GM23338 (cell line): Measurements from ENCODE around the gene ANKRD63. TPM values are rescaled to one million over a fixed set of nuclear protein-coding genes. Genes with fewer than 3 reads are reported as not detected.

Experiments used
- ATAC-seq: fragments of 200-7000 bp; cut with Tn5 transposase; 3 replicates; pipeline ENCODE4 v1.9.1; 2020
- DNase-seq: peaks from one replicate; pipeline ENCODE4 v3.0.0-alpha.2; 2015; ENCODE audit warnings: low spot score
- H2AFZ ChIP-seq: fragments of 200-600 bp; sonication (generic); 2 replicates; pipeline ENCODE4 v1.8.0; 2016; ENCODE audit warnings: antibody characterized with exemption, mild to moderate bottlenecking, moderate library complexity
- H3F3A ChIP-seq: fragments of 200-600 bp; sonication (generic); replicated peaks from 2 replicates; pipeline ENCODE4 v1.8.0; 2017; ENCODE audit warnings: antibody characterized with exemption, mixed run types, low read depth
- H3K27ac ChIP-seq: fragments of 200-600 bp; sonication (generic); 2 replicates; pipeline ENCODE4 v1.6.1; 2016; ENCODE audit warnings: low read depth
- H3K27me3 ChIP-seq: fragments of 200-600 bp; sonication (generic); 2 replicates; pipeline ENCODE4 v1.8.0; 2016; ENCODE audit warnings: mild to moderate bottlenecking, mixed run types, moderate library complexity; ENCODE audit not compliant: insufficient read depth
- H3K36me3 ChIP-seq: fragments of 200-600 bp; sonication (generic); 2 replicates; pipeline ENCODE4 v1.8.0; 2016; ENCODE audit warnings: mild to moderate bottlenecking; ENCODE audit not compliant: insufficient read depth
- H3K4me1 ChIP-seq: fragments of 200-600 bp; sonication (generic); 2 replicates; pipeline ENCODE4 v1.8.0; 2016; ENCODE audit warnings: mild to moderate bottlenecking, moderate library complexity; ENCODE audit not compliant: insufficient read depth
- H3K4me2 ChIP-seq: fragments of 200-600 bp; sonication (generic); 2 replicates; pipeline ENCODE4 v1.7.1; 2017; ENCODE audit warnings: mixed run types
- H3K4me3 ChIP-seq: fragments of 200-600 bp; sonication (generic); 2 replicates; pipeline ENCODE4 v1.6.1; 2016; ENCODE audit warnings: mixed run types
- H3K79me2 ChIP-seq: fragments of 200-600 bp; sonication (generic); replicated peaks from 2 replicates; pipeline ENCODE4 v1.8.0; 2017; ENCODE audit warnings: mild to moderate bottlenecking; ENCODE audit not compliant: insufficient read depth
- H3K9me2 ChIP-seq: fragments of 200-600 bp; sonication (generic); 2 replicates; pipeline ENCODE4 v1.8.0; 2017; ENCODE audit not compliant: insufficient read depth
- H4K20me1 ChIP-seq: fragments of 200-600 bp; sonication (generic); replicated peaks from 2 replicates; pipeline ENCODE4 v1.8.0; 2017; ENCODE audit warnings: mild to moderate bottlenecking; ENCODE audit not compliant: insufficient read depth
- H3K27ac Mint-ChIP-seq: 2 replicates; pipeline ENCODE4 v1.8.0; 2020; ENCODE audit warnings: inconsistent platforms, mild to moderate bottlenecking, moderate library complexity, mixed read lengths
- H3K27me3 Mint-ChIP-seq: 3 replicates; pipeline ENCODE4 v1.8.0; 2022; ENCODE audit warnings: low read depth, mild to moderate bottlenecking, moderate library complexity, mixed read lengths, inconsistent platforms; ENCODE audit not compliant: insufficient read depth, poor library complexity
- H3K36me3 Mint-ChIP-seq: 3 replicates; pipeline ENCODE4 v1.8.0; 2021; ENCODE audit warnings: low read depth, mild to moderate bottlenecking, inconsistent platforms, moderate library complexity, mixed read lengths
- H3K4me1 Mint-ChIP-seq: 3 replicates; pipeline ENCODE4 v1.8.0; 2020; ENCODE audit warnings: mild to moderate bottlenecking, inconsistent platforms, mixed read lengths
- H3K4me3 Mint-ChIP-seq: 3 replicates; pipeline ENCODE4 v1.8.0; 2021; ENCODE audit warnings: moderate library complexity, mild to moderate bottlenecking, inconsistent platforms, mixed read lengths
- H3K9me3 Mint-ChIP-seq: 3 replicates; pipeline ENCODE4 v1.8.0; 2020; ENCODE audit warnings: moderate library complexity, mild to moderate bottlenecking, inconsistent platforms, mixed read lengths
- CREB1 ChIP-seq: fragments of 250-450 bp; sonication (Bioruptor Pico); IDR thresholded peaks from 2 replicates; pipeline ENCODE4 v1.5.0; 2020; ENCODE audit warnings: low read depth, mild to moderate bottlenecking, moderate library complexity
- ETS1 ChIP-seq: IDR thresholded peaks from 2 replicates; pipeline ENCODE4 v1.6.1; 2016; ENCODE audit warnings: antibody characterized with exemption
- EZH2 ChIP-seq: fragments of 200-600 bp; sonication (generic); IDR thresholded peaks from one replicate; pipeline ENCODE4 v1.8.0; 2017; ENCODE audit warnings: antibody characterized with exemption, mild to moderate bottlenecking, low read depth; ENCODE audit not compliant: unreplicated experiment
- EZH2phosphoT487 ChIP-seq: fragments of 200-600 bp; sonication (generic); IDR thresholded peaks from one replicate; pipeline ENCODE4 v1.8.1; 2018; ENCODE audit warnings: antibody characterized with exemption; ENCODE audit not compliant: unreplicated experiment
- JUNB ChIP-seq: IDR thresholded peaks from one replicate; pipeline ENCODE4 v1.6.1; 2016; ENCODE audit warnings: antibody characterized with exemption; ENCODE audit not compliant: unreplicated experiment
- NANOG ChIP-seq: IDR thresholded peaks from 2 replicates; pipeline ENCODE4 v1.6.1; 2016; ENCODE audit warnings: antibody characterized with exemption, borderline replicate concordance
- POLR2AphosphoS5 ChIP-seq: IDR thresholded peaks from 2 replicates; pipeline ENCODE4 v1.6.1; 2016; ENCODE audit warnings: antibody characterized with exemption, low read depth
- REST ChIP-seq: IDR thresholded peaks from one replicate; pipeline ENCODE4 v1.6.1; 2018; ENCODE audit warnings: antibody characterized with exemption; ENCODE audit not compliant: unreplicated experiment
- STAT1 ChIP-seq: IDR thresholded peaks from one replicate; pipeline ENCODE4 v1.6.1; 2016; ENCODE audit warnings: antibody characterized with exemption; ENCODE audit not compliant: unreplicated experiment
- ZNF331 ChIP-seq: fragments of 250-450 bp; sonication (Bioruptor Pico); IDR thresholded peaks from 2 replicates; pipeline ENCODE4 v1.5.0; 2020; ENCODE audit warnings: low read depth, mild to moderate bottlenecking, moderate library complexity
- polyA plus RNA-seq: library from polyadenylated mRNA; unstranded; fragments of >200 nt; fragmentation: Nextera tagmentation; extraction: Ambion mirVana; gene quantifications from 2 replicates; pipeline ENCODE4 v1.2.1, GENCODE V29; 2016
- total RNA-seq: library from RNA; depleted of rRNA; stranded (reverse); fragments of >200 nt; shearing (Covaris generic); gene quantifications from 2 replicates; pipeline ENCODE4 v1.2.3, GENCODE V29; 2014

Gene ANKRD63
- total and polyA plus RNA-seq, 2 experiments from 2014 or later, result 0.59 TPM; not detected in 1

- Mint-ChIP-seq H3K27ac (no peak overlapping the region), H3K36me3 (no peaks in the 10 kb centered on the region), H3K9me3 (no peaks in the 10 kb centered on the region), H3K4me3 (no peak overlapping the region; the same call in 2 of the 3 replicates), H3K4me1 (peaks cover 19% of the 10 kb centered on the region), H3K27me3 (peaks cover 20% of the 10 kb centered on the region)
- ATAC-seq (peak; percentile 46), DNase-seq (no peak)
- peak overlapping the region; percentile 78 for H2AFZ ChIP-seq
- H3K4me3 ChIP-seq, result no peak overlapping the region
- no peaks in the 10 kb centered on the region for H3K36me3 ChIP-seq
- H3K9me2 ChIP-seq, result no peaks in the 10 kb centered on the region
- 0 out of 2 replicates have a peak, but pooled peaks cover 2% of the 10 kb centered on the region for H3F3A ChIP-seq
- H3K4me1 ChIP-seq, result peaks cover 3% of the 10 kb centered on the region; the same call in 1 of the 2 replicates
- TF ChIP-seq ZNF331 (CRISPR knock-in tag) (no peak), STAT1 (no peak), REST (no peak), EZH2phosphoT487 (no peak), ETS1 (no peak), JUNB (no peak), NANOG (no peak), EZH2 (no peak), POLR2AphosphoS5 (no peak), CREB1 (CRISPR knock-in tag) (no peak)
- H3K27ac ChIP-seq, result no peak overlapping the region
- H3K79me2 ChIP-seq, result no peaks in the 10 kb centered on the region
- H3K27me3 ChIP-seq, result peaks cover 7% of the 10 kb centered on the region
- no peaks in the 10 kb centered on the region for H4K20me1 ChIP-seq
- H3K4me2 ChIP-seq, result no peak overlapping the region
Measured at GRCh38 chr15:40245666-40246450, 37.0 kb downstream of the ANKRD63 start.

GRCh38 chr15:40244961-40245523 lies 37.8 kb downstream of the ANKRD63 start:
- no peak overlapping the region for H3K4me3 Mint-ChIP-seq
- Histone ChIP-seq H4K20me1 (no peaks in the 10 kb centered on the region), H3F3A (no peaks in the 10 kb centered on the region), H3K4me3 (no peak overlapping the region), H3K27ac (no peak overlapping the region), H3K9me2 (no peaks in the 10 kb centered on the region), H3K27me3 (no peaks in the 10 kb centered on the region), H3K79me2 (no peaks in the 10 kb centered on the region), H2AFZ (peak overlapping the region; percentile 78), H3K4me1 (peaks cover 3% of the 10 kb centered on the region; the same call in 1 of the 2 replicates), H3K36me3 (no peaks in the 10 kb centered on the region), H3K4me2 (peak overlapping the region; percentile 16; the same call in 1 of the 2 replicates)
- DNase-seq, result peak; percentile 41
- ATAC-seq, result peak; percentile 55
- H3K27me3 Mint-ChIP-seq, result peaks cover 18% of the 10 kb centered on the region
- TF ChIP-seq CREB1 (CRISPR knock-in tag), result no peak
- no peak for TF ChIP-seq REST
- peaks cover 17% of the 10 kb centered on the region for H3K4me1 Mint-ChIP-seq
- no peaks in the 10 kb centered on the region for H3K9me3 Mint-ChIP-seq
- H3K36me3 Mint-ChIP-seq, result no peaks in the 10 kb centered on the region
- no peak overlapping the region; the same call in 1 of the 2 replicates for H3K27ac Mint-ChIP-seq
